ENCODE measurements around the gene HSBP1. TPM values are rescaled to one million over a fixed set of nuclear protein-coding genes. Genes with fewer than 3 reads are reported as not detected.

HSBP1 gene
- total and polyA plus RNA-seq, 2 of the 4 experiments (the other 2 are of a cell fraction) = 8.8 to 65.2 TPM

DNA sequence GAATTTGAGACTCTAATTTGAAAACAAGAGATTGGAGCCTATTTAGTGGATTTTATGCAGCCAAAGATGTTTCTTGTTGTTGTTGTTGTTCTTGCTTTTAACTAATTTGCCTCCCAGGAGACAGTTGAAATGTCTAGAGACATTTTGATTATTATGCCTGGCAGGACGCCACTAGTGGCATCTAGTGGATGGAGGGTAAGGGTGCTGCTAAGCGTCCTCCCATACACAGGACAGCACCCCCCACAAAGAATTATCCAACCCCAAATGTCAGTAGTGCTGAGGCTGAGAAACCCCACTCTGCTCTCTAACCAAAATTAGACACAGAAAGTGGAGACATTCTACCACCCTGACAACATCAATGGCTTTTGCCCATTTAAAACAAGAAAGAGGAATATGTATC, 15.4 kb upstream of the HSBP1 start:
- intact Hi-C loops (cut with micrococcal nuclease) = no loop called here
- Histone ChIP-seq H2AK9ac (replicated peaks; ENCODE audit: low read depth, low read length, poor library complexity) (no peak overlapping the region), H2AFZ (replicated peaks; ENCODE audit: low read length, poor library complexity) (no peak overlapping the region), H4K91ac (ENCODE audit: insufficient read depth, low read depth, low read length) (no peak overlapping the region), H2BK15ac (ENCODE audit: low read depth, low read length) (no peak overlapping the region), H3K27me3 (ENCODE audit: control insufficient read depth, insufficient read depth, low read length) (no peaks in the 10 kb centered on the region), H3K9me3 (ENCODE audit: control insufficient read depth, insufficient read depth, low read length) (no peaks in the 10 kb centered on the region), H3K4ac (ENCODE audit: low read depth, low read length) (no peak overlapping the region), H4K20me1 (ENCODE audit: insufficient read depth, low read length) (no peaks in the 10 kb centered on the region), H2BK20ac (ENCODE audit: low read depth, low read length) (no peak overlapping the region), H3K56ac (ENCODE audit: extremely low read depth, insufficient read depth, low read length) (no peak overlapping the region), H3K23ac (ENCODE audit: low read depth, low read length) (no peak overlapping the region), H2BK5ac (ENCODE audit: low read depth, low read length, poor library complexity, severe bottlenecking) (no peak overlapping the region), H2AK5ac (ENCODE audit: low read depth, low read length) (no peak overlapping the region), H2BK120ac (ENCODE audit: low read depth, low read length) (no peak overlapping the region), H3K4me2 (ENCODE audit: low read depth, low read length) (no peak overlapping the region), H3K18ac (ENCODE audit: low read depth, low read length) (no peak overlapping the region), H3K79me1 (ENCODE audit: low read depth in 1 of 2, low read length in 2 of 2) (no peaks in the 10 kb centered on the region), H4K5ac (ENCODE audit: low read depth, low read length) (no peak overlapping the region), H3K14ac (replicated peaks; ENCODE audit: low read depth, low read length) (no peak overlapping the region), H3K36me3 (ENCODE audit: control insufficient read depth, insufficient read depth, low read length) (no peaks in the 10 kb centered on the region), H3K4me3 (ENCODE audit: insufficient read depth, low read depth, low read length) (no peak overlapping the region), H3K27ac (ENCODE audit: insufficient read depth, low read length) (no peak overlapping the region), H3K9ac (ENCODE audit: low read depth, low read length) (no peak overlapping the region), H3K4me1 (ENCODE audit: control insufficient read depth, insufficient read depth, low read length) (no peaks in the 10 kb centered on the region), H4K8ac (ENCODE audit: low read depth in 2 of 2, low read length in 2 of 2) (no peak overlapping the region), H3K9me1 (ENCODE audit: insufficient read depth, low read length) (no peaks in the 10 kb centered on the region)
- no TSS peak for BruUV-seq (replicated peaks)
- in situ Hi-C loops (cut with MboI; ENCODE audit: low sequenced_read_pairs) = no loop called here
- ChIA-PET CTCF (no interaction called here), POLR2A (ENCODE audit: unreplicated experiment) (no interaction called here)
- dilution Hi-C loops (cut with HindIII; ENCODE audit: low sequenced_read_pairs, unreplicated experiment) = no loop called here
- TF ChIP-seq RAD21 (IDR thresholded peaks at IDR 0.05; ENCODE audit: low read length) = no peak
- TF ChIP-seq, protein P1, sequence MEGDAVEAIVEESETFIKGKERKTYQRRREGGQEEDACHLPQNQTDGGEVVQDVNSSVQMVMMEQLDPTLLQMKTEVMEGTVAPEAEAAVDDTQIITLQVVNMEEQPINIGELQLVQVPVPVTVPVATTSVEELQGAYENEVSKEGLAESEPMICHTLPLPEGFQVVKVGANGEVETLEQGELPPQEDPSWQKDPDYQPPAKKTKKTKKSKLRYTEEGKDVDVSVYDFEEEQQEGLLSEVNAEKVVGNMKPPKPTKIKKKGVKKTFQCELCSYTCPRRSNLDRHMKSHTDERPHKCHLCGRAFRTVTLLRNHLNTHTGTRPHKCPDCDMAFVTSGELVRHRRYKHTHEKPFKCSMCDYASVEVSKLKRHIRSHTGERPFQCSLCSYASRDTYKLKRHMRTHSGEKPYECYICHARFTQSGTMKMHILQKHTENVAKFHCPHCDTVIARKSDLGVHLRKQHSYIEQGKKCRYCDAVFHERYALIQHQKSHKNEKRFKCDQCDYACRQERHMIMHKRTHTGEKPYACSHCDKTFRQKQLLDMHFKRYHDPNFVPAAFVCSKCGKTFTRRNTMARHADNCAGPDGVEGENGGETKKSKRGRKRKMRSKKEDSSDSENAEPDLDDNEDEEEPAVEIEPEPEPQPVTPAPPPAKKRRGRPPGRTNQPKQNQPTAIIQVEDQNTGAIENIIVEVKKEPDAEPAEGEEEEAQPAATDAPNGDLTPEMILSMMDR (conservative IDR thresholded peaks at IDR 0.05; ENCODE audit: low read depth, low read length) = no peak
- no peak for TF ChIP-seq FOS (IDR thresholded peaks at IDR 0.05; ENCODE audit: low read depth, low read length)
- TF ChIP-seq MXI1 (IDR thresholded peaks at IDR 0.05; ENCODE audit: borderline replicate concordance, low read depth, low read length) = no peak
- TF ChIP-seq, protein P2, sequence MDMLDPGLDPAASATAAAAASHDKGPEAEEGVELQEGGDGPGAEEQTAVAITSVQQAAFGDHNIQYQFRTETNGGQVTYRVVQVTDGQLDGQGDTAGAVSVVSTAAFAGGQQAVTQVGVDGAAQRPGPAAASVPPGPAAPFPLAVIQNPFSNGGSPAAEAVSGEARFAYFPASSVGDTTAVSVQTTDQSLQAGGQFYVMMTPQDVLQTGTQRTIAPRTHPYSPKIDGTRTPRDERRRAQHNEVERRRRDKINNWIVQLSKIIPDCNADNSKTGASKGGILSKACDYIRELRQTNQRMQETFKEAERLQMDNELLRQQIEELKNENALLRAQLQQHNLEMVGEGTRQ (IDR thresholded peaks at IDR 0.05; ENCODE audit: low read depth, low read length) = no peak
- TF ChIP-seq, protein P3, sequence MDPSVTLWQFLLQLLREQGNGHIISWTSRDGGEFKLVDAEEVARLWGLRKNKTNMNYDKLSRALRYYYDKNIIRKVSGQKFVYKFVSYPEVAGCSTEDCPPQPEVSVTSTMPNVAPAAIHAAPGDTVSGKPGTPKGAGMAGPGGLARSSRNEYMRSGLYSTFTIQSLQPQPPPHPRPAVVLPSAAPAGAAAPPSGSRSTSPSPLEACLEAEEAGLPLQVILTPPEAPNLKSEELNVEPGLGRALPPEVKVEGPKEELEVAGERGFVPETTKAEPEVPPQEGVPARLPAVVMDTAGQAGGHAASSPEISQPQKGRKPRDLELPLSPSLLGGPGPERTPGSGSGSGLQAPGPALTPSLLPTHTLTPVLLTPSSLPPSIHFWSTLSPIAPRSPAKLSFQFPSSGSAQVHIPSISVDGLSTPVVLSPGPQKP (IDR thresholded peaks at IDR 0.05; ENCODE audit: borderline replicate concordance, low read depth, low read length) = no peak
- TF ChIP-seq RFX5 (IDR thresholded peaks at IDR 0.05; ENCODE audit: low read depth, low read length) = no peak
- TF ChIP-seq CHD1 (IDR thresholded peaks at IDR 0.05; ENCODE audit: low read depth, low read length) = no peak
- TF ChIP-seq POLR2A (IDR thresholded peaks at IDR 0.05; ENCODE audit: low read depth, low read length) = no peak
- no peak for TF ChIP-seq NFE2L2 (IDR thresholded peaks at IDR 0.05; ENCODE audit: low read depth, low read length)
- TF ChIP-seq BHLHE40 (IDR thresholded peaks at IDR 0.05; ENCODE audit: low read depth, low read length) = no peak
- TF ChIP-seq RCOR1 (IDR thresholded peaks at IDR 0.05; ENCODE audit: insufficient replicate concordance, low read length) = no peak
- TF ChIP-seq CEBPB (IDR thresholded peaks at IDR 0.05; ENCODE audit: low read depth, low read length) = no peak
- TF ChIP-seq MAFK (IDR thresholded peaks at IDR 0.05; ENCODE audit: low read depth, low read length) = no peak
- no CpG with 5 or more reads among the region's 2 CpGs for WGBS, 2 experiments (ENCODE audit: extremely low coverage in 2 of 2, insufficient read length in 1 of 2)
- ATAC-seq (ENCODE audit: low read depth) (no peak), DNase-seq (no peak)
